H1 (cell line): ENCODE results near the gene ATF7IP. TPM values are rescaled to one million over a fixed set of nuclear protein-coding genes. Genes with fewer than 3 reads are reported as not detected.

Experiments used
- BACH1 ChIP-seq: IDR thresholded peaks from 2 replicates; pipeline ENCODE4 v1.6.1; 2012; ENCODE audit warnings: low read length, improper control_type of control experiment
- CHD2 ChIP-seq: IDR thresholded peaks from 2 replicates; pipeline ENCODE4 v1.6.1; 2012; ENCODE audit warnings: low read length, improper control_type of control experiment
- EZH2 ChIP-seq: fragments of 200-600 bp; sonication (generic); IDR thresholded peaks from 2 replicates; pipeline ENCODE4 v1.7.1; 2012; ENCODE audit warnings: low read depth, mild to moderate bottlenecking, moderate library complexity, low read length, inconsistent platforms; ENCODE audit not compliant: severe bottlenecking
- GABPA ChIP-seq: IDR thresholded peaks from 2 replicates; pipeline ENCODE4 v1.6.1; 2011; ENCODE audit warnings: mild to moderate bottlenecking, low read length, moderate library complexity, borderline replicate concordance; ENCODE audit not compliant: insufficient read depth
- NRF1 ChIP-seq: IDR thresholded peaks from 2 replicates; pipeline ENCODE4 v1.6.1; 2011; ENCODE audit warnings: mild to moderate bottlenecking, low read depth, low read length, improper control_type of control experiment
- PHF8 ChIP-seq: fragments of 200-600 bp; sonication (generic); conservative IDR thresholded peaks from 2 replicates; pipeline ENCODE4 v1.7.1; 2012; ENCODE audit warnings: low read depth, mild to moderate bottlenecking, inconsistent platforms, low read length, moderate library complexity
- POLR2AphosphoS5 ChIP-seq: IDR thresholded peaks from 2 replicates; pipeline ENCODE4 v1.6.1; 2011; ENCODE audit warnings: low read depth, low read length
- SP1 ChIP-seq: IDR thresholded peaks from 2 replicates; pipeline ENCODE4 v1.6.1; 2011; ENCODE audit warnings: low read depth, low read length
- SUZ12 ChIP-seq: fragments of 200-600 bp; sonication (generic); IDR thresholded peaks from 2 replicates; pipeline ENCODE4 v1.6.1; 2012; ENCODE audit warnings: mild to moderate bottlenecking, inconsistent platforms, low read length, moderate library complexity, mixed read lengths
- TEAD4 ChIP-seq: IDR thresholded peaks from 2 replicates; pipeline ENCODE4 v1.6.1; 2012; ENCODE audit warnings: low read depth, low read length, inconsistent platforms, mixed read lengths
- polyA plus RNA-seq, 7 experiments: library from polyadenylated mRNA; depleted of rRNA in 3 of 7; stranded (reverse) in 5 of 7; unstranded in 2 of 7; fragments of >200 nt in 5 of 7; fragments of 200-250 nt in 2 of 7; gene quantifications; 1 replicate in 5 of 7; 2 replicates in 1 of 7; 4 replicates in 1 of 7; pipeline versions ENCODE4 v1.2.1 to v1.2.3, GENCODE V29; 2011 to 2013; ENCODE audit warnings: missing spikeins in 2 of 7, mixed read lengths in 2 of 7
- total RNA-seq: library from RNA; stranded (reverse); fragmentation: NEBNext Ultra II Directional; extraction: Animal tissue kit (Norgen Biotek cat#: 25700); gene quantifications from 2 replicates; pipeline ENCODE4 v1.2.1, GENCODE V29; 2021
- TF ChIP-seq, protein P1 (sequence below): fragments of 300-600 bp; sonication (generic); IDR thresholded peaks from 2 replicates; pipeline ENCODE4 v1.7.1; 2012; ENCODE audit warnings: low read length, moderate library complexity, mild to moderate bottlenecking, inconsistent platforms; ENCODE audit not compliant: insufficient replicate concordance
- TF ChIP-seq, protein P2 (sequence below): IDR thresholded peaks from 2 replicates; pipeline ENCODE4 v1.6.1; 2012; ENCODE audit warnings: inconsistent platforms

ATF7IP gene
- total and polyA plus RNA-seq, 2 of the 8 experiments (the other 6 are each of a cell fraction or from before 2014, with no cell fraction given), result 34.2 to 148 TPM

DNA sequence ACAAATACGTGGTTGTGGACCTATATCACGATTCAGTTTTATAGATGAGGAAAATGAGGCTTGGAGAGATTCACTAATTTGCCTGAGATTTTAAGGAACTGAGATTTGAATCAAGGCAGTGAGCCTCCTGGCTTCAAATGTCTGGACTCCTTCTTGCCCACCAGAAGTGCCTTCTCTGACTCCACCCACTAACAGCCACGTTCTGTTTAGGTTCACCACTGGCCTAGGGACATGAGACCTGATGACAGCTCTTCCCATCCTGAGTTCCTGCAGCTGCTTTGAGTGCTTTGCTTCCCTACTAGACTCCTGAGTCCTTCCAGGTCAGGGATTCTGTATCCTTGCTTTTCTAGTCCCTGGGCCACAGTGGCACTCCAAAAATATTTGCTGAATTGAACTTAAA, 145.1 kb downstream of the ATF7IP start (continued):
- TF ChIP-seq, protein P1, sequence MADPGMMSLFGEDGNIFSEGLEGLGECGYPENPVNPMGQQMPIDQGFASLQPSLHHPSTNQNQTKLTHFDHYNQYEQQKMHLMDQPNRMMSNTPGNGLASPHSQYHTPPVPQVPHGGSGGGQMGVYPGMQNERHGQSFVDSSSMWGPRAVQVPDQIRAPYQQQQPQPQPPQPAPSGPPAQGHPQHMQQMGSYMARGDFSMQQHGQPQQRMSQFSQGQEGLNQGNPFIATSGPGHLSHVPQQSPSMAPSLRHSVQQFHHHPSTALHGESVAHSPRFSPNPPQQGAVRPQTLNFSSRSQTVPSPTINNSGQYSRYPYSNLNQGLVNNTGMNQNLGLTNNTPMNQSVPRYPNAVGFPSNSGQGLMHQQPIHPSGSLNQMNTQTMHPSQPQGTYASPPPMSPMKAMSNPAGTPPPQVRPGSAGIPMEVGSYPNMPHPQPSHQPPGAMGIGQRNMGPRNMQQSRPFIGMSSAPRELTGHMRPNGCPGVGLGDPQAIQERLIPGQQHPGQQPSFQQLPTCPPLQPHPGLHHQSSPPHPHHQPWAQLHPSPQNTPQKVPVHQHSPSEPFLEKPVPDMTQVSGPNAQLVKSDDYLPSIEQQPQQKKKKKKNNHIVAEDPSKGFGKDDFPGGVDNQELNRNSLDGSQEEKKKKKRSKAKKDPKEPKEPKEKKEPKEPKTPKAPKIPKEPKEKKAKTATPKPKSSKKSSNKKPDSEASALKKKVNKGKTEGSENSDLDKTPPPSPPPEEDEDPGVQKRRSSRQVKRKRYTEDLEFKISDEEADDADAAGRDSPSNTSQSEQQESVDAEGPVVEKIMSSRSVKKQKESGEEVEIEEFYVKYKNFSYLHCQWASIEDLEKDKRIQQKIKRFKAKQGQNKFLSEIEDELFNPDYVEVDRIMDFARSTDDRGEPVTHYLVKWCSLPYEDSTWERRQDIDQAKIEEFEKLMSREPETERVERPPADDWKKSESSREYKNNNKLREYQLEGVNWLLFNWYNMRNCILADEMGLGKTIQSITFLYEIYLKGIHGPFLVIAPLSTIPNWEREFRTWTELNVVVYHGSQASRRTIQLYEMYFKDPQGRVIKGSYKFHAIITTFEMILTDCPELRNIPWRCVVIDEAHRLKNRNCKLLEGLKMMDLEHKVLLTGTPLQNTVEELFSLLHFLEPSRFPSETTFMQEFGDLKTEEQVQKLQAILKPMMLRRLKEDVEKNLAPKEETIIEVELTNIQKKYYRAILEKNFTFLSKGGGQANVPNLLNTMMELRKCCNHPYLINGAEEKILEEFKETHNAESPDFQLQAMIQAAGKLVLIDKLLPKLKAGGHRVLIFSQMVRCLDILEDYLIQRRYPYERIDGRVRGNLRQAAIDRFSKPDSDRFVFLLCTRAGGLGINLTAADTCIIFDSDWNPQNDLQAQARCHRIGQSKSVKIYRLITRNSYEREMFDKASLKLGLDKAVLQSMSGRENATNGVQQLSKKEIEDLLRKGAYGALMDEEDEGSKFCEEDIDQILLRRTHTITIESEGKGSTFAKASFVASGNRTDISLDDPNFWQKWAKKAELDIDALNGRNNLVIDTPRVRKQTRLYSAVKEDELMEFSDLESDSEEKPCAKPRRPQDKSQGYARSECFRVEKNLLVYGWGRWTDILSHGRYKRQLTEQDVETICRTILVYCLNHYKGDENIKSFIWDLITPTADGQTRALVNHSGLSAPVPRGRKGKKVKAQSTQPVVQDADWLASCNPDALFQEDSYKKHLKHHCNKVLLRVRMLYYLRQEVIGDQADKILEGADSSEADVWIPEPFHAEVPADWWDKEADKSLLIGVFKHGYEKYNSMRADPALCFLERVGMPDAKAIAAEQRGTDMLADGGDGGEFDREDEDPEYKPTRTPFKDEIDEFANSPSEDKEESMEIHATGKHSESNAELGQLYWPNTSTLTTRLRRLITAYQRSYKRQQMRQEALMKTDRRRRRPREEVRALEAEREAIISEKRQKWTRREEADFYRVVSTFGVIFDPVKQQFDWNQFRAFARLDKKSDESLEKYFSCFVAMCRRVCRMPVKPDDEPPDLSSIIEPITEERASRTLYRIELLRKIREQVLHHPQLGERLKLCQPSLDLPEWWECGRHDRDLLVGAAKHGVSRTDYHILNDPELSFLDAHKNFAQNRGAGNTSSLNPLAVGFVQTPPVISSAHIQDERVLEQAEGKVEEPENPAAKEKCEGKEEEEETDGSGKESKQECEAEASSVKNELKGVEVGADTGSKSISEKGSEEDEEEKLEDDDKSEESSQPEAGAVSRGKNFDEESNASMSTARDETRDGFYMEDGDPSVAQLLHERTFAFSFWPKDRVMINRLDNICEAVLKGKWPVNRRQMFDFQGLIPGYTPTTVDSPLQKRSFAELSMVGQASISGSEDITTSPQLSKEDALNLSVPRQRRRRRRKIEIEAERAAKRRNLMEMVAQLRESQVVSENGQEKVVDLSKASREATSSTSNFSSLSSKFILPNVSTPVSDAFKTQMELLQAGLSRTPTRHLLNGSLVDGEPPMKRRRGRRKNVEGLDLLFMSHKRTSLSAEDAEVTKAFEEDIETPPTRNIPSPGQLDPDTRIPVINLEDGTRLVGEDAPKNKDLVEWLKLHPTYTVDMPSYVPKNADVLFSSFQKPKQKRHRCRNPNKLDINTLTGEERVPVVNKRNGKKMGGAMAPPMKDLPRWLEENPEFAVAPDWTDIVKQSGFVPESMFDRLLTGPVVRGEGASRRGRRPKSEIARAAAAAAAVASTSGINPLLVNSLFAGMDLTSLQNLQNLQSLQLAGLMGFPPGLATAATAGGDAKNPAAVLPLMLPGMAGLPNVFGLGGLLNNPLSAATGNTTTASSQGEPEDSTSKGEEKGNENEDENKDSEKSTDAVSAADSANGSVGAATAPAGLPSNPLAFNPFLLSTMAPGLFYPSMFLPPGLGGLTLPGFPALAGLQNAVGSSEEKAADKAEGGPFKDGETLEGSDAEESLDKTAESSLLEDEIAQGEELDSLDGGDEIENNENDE, result no peak
- TF ChIP-seq SUZ12, result no peak
- TF ChIP-seq EZH2, result no peak
- no peak for TF ChIP-seq CHD2
- no peak for TF ChIP-seq NRF1
- no peak for TF ChIP-seq SP1
- TF ChIP-seq GABPA, result no peak
- no peak for TF ChIP-seq BACH1
- no peak for TF ChIP-seq POLR2AphosphoS5
- TF ChIP-seq TEAD4, result no peak
- no peak for TF ChIP-seq PHF8
- TF ChIP-seq, protein P2, sequence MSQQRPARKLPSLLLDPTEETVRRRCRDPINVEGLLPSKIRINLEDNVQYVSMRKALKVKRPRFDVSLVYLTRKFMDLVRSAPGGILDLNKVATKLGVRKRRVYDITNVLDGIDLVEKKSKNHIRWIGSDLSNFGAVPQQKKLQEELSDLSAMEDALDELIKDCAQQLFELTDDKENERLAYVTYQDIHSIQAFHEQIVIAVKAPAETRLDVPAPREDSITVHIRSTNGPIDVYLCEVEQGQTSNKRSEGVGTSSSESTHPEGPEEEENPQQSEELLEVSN, result no peak
